CD4-positive, alpha-beta T cell treated with Interleukin-12 subunit alpha and Interleukin-12 subunit beta, for 1 hour (primary cell): ENCODE data around the gene MTHFD1L.
"Not testable (repeated sequence)": the region's sequence is repeated elsewhere in the genome, so short reads cannot be mapped to it uniquely, and the experiment has no call there.

Experiments used
- DNase-seq: peaks from one replicate; pipeline ENCODE4 v3.0.0-alpha.2; 2020

Gene MTHFD1L

DNA sequence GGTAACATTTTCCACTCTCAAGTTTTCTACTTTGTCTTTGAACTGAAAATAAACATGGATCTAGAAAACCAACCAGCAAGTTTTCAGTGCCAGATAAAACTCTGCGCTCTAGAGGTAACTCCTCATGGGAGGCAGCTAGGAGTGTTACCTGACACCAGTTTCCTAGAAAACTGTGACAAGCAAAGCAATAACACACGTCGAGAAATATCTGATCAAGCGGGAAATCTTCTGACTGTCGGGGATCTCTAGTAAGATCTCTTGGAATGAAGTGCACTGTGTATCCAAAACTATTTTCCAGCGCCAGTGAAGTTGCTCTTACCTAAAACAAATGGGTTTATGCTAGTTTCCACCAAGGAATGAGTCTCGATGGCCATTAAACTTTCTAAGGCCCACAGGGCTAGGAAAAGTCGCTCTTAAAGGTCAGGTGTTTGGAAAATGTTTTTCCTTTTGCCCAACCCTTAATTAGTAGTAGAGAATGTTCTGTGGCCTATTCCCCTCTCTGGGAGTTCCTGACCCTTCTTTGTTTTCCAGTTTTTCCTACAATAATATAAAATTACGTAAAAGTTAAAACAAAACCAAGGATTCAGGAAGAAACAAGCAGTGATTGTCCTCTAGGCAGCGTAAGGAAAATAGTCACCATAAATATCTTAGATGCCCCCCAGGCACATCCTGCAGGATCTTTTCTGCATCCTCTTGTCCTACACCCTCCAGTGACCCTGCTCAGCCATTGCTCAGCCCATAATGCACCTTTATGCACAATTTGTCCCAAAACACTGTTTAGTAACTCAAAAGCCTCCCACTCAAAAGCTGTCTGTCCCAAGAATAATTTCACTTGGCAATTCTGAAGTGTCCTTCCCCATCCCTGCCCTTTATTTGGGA is 236.6 kb downstream of the MTHFD1L start:
- no peak for DNase-seq

DNA sequence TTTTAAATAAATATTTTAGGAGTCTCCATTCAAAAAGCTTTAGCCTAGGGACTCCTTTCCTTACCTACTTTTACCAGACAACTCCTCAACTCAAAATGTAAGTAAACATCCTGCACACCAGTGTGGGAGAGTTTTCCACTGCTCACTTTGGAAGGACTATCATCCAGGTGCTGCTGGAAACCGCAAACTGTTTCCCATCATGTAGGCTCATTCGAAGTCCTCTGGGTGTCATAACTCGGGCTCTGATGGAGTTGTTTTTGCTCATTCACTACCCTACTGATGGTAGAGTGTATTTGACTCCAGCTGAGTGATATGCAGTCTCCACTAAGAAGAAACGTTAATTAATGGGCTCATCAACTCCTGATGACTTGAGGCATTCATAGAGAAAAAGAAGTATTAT is 237.8 kb downstream of the MTHFD1L start:
- no peak for DNase-seq

DNA sequence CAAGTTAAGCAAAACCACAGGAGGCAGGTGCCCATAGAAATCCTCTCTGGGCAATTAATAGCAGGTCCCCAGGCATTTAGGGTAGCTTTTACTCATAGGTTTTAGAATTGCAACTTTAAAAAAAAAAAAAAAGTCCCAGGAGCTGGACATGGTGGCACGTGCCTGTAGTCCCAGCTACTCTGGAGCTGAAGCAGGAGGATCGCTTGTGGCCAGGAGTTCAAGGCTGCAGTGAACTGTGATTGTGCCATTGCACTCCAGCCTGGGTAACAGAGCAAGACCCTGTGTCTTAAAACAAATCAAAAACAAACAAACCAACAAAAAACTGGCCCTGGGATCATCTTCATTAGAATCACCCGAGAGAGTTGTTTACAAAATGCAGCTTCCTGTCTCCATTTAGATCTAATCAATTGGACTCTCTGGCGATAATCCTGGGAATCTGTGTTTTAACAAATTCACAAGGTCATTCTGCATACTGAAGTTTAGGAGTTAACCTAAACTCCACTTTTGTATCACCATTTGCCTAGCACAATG is 242.5 kb downstream of the MTHFD1L start:
- no peak for DNase-seq

DNA sequence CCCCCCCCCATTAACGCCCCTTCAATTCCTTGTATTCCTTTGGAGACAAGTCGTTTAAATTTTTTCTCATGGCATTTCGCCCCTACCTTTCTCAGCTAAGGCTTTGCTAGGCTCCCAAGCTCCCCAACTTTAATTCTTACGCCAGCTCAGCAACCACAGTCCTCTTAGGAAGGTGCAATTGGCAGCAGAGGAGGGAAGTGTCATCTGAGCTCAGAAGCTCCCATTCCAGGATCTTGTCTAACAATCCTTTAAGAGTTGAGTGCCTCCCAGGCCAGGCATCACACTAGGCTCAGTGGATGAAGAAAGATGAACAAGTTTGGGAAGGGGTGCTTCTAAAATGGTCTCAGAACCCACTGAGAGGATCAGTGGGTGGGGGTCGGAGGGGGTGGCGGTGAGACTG is 243.0 kb downstream of the MTHFD1L start:
- DNase-seq: no peak

DNA sequence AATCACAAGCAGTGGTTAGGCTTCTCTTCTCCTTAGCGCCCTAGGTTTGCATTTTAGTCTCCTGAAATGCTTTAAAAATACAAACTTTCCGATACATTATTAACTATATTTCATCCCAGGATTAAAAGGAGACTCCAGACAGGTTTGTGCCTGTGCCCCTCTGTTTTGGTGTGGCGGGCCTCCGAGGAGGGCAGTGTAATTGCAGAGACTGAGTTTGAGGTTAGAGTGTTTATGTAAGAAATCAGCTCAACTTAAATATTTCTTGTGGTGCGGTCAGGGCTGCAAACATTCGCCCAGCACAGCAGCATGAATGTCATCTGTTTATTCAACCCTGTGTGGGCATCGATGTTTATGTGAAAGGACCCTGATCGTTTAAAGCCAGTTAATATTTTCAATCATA is 243.9 kb downstream of the MTHFD1L start:
- DNase-seq: no peak

DNA sequence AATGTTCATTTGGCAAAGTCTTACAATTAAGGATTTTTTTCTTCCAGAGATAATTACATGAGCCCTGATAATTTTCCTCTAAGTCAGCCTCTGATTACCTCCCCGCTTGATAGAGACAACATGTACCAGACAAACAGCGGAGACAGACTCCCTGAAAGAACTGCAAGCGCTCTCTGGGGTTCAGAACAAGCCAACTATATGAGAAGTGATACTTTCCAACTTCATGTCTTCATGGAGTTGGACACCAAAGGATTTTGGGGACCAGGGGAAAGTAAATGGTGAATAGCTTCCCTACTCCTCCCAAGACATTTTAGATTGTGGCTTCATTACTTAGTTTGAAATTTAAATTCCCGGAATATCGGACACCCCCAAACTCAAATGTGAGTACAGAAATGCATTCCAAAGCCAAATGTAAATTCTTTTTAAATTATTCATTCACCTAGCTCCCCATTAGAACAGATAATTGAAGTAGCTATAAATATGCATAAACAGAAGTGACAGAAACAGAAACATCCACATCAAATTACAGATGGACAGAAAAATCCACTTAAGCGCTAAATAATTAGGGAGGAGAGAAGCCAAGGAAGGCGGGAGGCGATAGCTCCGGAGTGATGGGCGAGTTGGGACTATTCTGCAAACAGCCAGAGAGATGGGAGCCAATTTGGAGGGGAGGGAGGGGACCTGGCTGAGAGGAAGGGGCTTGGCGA is 244.5 kb downstream of the MTHFD1L start:
- DNase-seq: no peak

DNA sequence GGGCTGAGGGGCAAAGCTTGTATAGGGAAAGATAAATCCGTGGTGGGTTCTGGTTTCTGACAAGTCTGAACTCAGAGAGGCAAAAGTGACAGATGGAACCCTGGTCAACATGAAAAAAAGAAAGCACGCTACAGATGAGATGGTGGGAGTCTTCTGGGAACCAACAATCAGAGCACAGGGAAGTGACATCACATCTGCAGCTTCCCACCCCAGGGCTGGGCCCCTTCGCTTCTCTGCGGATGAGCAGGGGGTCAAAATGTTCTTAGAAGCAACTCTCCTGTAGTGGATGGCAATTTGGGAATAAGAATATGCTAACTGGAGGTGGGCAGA is 245.0 kb downstream of the MTHFD1L start:
- DNase-seq: no peak

DNA sequence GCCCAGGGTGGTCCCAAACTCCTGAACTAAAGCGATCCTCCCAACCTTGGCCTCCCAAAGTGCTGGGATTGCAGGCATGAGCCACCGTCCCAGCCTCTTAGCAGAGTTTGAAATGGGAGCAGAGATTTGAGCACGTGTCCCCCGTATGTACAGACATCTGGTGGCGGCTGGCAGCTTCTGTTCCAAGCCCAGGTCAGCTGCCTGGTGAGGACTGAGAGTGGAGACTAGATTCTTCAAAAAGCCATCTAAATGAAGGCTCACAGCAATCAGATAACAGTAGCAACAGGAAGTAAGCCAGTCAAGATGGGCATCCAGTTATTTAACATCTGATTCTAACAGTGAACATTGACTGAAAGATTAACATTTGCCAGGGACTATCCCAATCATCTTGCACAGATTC is 246.2 kb downstream of the MTHFD1L start:
- no peak for DNase-seq

DNA sequence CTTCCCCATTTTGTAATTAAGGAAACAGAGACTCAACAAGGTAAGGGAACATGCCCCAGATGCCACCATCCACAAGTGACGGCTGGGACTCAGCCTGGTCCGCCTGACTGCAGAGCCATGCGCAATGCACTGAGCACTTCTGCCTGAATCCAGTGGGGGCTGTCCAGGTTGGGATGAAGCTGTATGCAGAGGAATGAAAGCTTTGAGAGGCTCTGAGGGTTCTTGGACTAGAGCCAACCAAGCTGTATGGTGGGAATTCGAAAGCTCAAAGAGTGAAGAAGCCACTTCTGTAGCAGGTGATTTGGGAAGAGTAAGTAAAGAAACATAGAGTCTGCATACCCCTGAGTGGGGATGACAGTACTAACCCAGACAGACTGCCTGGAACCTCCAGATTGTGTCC is 246.6 kb downstream of the MTHFD1L start:
- no peak for DNase-seq

DNA sequence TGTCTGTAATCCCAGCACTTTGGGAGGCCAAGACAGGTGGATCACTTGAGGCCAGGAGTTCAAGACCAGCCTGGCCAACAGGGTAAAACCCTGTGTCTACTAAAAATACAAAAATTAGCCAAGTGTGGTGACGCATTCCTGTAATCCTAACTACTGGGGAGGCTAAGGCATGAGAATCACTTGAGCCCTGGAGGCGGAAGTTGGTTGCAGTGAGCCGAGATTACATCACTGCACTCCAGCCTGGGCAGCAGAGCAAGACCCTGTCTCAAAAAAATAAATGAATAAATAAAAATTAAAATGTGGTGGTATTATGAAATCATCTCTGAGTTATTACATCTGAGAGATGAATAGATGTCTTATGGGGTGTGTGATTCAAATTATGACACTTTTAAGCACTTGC is 247.4 kb downstream of the MTHFD1L start:
- not testable (repeated sequence) for DNase-seq

DNA sequence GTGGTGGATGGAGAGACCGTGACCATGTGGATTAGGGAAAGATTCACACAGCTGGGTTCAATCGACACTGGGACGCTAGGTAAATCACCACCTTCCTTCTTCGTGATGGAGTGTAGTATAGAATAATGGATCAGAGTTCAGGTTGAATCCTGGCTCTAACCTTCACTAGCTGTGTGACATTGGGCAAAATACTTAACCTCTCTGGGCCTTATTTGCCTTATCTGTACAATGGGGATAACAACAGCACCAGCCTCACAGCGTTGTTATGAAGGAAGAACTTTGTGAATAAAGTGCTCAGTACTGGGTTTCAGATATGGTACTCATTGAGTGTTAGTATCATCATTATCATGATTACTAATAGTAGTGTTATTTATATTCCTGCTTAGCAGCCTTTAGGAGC is 248.1 kb downstream of the MTHFD1L start:
- DNase-seq: no peak

DNA sequence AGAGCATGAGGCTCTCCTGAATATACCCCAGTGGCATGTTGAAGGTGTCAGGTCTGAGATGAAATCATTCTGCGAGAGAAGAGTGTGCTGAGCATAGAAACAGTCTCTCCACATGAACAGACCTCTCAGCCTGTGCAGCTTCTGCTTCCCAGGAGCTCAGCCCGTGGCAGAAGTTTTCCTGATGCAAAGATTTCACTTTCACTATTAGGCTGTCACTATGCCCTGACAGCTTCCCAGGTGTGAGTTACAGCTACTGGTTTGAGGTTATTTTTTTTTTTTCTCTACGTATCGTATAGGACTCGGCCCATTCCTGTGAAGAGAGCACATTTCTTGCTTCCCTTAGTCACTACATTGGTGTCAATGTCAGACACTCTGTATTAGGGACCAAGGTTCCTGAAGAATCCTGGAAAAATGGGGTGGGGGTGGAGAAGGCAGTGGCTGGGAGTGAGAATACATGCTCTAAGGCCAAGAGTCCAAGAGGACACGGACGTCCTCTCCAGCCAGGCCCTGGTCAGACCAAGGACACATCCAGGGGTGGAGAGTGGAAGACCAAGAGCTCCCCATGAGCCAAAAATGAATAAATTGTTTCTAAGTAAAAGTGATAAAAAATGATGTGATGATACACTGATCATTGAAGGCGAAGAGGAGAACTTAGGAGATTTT is 253.1 kb downstream of the MTHFD1L start:
- DNase-seq: no peak

DNA sequence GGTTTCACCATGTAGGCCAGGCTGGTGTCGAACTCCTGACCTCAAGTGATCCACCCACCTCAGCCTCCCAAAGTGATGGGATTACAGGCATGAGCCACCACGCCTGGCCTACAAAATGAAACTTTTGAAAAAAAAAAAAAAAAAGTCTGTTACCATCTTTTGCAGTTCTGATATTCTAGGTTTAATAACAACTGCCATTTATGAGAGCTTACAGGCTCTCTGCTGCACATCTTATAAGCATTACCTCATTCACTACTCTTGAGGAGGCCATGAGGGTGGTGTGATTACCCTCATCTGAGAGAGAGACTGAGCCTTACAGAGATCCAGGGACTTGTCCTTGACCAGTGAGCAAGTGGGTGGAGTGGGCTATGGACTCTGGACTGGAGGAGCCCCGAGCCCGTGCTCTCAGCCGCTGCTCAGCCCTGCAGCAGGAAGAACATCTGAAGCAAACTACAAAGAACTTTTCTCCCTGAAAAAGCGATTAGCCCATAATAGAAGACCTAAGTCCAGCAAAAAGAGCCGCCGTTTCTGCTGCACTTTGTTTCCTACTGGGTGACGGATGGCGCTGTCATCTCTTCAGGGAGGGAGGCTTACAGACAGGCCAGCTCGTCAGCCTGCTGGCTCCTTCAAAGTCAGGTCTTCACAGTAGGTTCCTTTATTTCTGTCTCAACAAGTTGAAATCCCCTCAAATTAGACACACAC is 254.5 kb downstream of the MTHFD1L start:
- no peak for DNase-seq

DNA sequence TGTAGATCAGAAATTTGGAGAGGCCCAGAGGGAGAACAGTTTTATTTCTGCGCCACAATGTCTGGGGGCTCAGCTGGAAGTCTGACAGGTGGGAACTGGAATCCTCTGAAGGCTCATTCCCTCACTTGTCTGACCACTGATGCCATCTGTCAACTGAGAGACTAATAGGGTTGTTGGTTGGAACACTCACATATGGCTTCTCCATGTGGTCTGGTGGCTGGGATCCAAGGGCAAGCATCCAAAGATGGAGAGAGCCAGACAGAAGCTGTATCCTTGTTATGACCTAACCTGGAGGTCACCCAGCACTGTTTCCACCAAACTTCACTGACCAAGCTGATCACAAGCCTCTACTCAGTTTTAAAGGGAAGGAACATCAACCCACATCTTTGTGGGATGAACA is 256.4 kb downstream of the MTHFD1L start:
- DNase-seq: no peak

DNA sequence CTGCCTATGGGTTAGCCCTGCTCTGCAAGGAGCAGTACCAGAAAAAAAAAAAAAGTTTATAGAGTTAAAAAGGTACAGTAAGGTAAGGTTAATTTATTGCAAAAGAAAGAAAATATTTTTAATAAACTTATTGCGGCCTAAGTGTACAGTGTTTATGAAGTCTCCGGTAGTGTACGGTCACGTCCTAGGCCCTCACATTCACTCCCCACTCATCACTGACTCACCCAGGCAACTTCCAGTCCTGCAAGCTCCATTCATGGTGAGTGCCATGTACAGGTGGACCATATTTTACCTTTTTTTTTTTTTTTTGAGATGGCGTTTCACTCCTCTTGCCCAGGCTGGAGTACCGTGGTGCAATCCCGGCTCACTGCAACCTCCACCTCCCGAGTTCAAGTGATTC is 258.1 kb downstream of the MTHFD1L start:
- not testable (repeated sequence) for DNase-seq

DNA sequence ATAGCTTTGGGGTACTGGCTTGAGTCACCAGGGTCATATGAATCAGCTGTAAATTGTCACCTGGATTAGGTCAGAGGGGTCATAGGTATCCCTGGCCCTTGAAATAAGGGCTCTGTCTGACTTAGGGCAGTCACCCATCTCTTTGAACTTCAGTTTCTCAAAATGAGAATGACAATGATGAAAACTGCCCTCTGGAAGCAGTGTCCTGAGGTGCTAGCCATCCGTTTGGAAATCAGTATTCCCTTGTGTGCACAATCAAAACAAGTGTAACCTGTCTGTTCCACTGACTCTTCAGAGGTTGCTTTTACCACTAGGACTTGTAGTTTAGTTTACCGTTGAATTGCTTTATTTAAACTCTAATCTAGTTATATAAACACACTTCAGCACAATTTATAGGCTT is 259.7 kb downstream of the MTHFD1L start:
- DNase-seq: not testable (repeated sequence)

DNA sequence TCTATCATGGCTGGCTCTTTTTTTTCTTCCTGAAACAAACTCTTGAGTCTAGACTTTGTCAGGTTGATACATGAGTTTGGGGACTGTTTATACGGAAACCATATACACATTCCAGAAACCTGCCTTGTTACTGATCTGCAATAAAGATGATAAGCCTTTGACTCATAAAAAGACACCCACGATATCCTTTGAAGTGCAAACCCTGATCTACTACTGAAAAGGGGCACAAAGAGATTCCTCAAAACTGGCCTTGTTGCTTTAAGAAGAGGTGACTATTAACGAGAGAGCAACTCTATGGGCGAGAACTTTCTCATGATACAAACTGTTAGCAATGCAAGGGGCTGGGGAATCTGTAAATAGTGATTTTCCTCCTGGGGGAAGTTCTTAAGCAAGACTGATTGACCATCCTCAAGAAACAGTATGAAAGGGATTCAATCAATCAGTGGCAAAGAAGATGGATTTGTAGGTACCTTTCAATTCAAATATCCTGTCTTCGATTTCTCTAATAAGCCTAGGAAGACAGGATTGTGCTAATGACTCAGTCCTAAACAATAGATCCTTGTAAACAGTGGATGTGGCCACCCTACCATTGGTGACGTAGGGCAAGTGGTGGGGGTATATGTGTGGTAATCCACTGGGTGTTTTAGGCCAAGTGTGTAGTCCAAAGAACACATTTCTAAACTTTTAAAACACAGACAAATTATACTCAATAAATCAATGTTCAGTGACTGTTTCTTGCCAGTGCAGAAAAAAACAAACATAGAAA is 260.3 kb downstream of the MTHFD1L start:
- not testable (repeated sequence) for DNase-seq

DNA sequence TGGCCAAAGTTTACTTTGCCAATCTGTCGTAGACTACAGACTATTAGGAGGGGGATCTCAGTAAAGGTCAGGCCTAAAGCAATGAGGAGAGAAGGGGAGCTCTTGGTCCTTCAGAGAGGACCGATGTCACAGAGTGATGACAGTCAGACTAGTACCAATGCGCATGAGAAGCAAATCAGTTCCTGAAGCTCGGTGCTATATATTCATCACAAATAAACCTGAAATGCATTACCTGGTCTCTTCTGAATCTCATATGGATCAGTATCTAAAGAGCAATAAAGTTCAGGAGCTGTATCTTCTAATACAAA is 260.9 kb downstream of the MTHFD1L start:
- not testable (repeated sequence) for DNase-seq

DNA sequence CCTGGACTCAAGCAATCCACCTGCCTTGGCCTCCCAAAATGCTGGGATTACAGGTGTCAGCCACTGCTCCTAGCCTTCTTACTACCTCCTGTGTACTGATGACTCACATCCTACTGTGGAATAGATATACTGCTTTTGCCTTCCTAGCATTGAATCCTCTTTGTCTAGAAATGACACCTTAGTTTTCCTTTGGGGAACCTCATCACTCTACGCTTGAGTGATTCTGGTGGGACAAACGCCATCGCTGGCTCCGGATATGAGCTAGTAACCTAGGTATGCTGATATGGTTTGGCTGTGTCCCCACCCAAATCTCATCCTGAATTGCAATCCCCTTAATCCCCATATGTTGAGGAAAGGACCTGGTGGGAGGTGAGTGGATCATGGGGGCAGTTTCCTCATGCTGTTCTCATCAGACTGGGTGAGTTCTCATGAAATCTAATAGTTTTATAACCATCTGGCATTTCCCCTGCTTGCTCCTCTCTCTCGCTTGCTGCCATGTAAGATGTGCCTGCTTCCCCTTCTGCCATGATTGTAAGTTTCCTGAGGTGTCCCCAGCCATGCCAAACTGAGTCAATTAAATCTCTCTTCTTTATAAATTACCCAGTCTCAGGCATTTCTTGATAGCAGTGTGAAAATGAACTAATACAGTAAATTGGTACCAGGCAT is 261.8 kb downstream of the MTHFD1L start:
- not testable (repeated sequence) for DNase-seq

DNA sequence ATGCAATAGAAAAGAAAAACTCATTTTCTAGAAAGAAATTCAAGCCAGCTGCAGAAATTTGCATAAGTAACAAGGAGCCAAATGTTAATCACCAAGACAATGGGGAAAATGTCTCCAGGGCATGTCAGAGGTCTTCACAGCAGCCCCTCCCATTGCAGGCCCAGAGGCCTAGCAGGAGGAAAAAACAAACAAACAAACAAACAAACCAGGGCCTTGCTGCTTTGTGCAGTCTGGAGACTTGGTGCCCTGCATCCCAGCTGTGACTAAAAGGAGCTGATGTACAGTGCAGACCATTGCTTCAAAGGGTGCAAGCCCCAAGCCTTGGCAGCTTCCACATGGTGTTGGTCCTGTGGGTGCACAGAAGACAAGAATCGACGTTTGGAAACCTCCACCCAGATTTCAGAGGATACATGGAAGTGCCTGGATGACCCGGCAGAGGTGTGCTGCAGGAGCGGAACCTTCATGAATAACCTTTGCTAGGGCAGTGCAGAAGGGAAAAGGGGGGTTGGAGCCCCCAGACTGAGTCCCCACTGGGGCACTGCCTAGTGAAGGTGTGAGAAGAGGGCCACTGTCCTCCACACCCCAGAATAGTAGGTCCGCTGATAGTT is 263.4 kb downstream of the MTHFD1L start:
- no peak for DNase-seq

DNA sequence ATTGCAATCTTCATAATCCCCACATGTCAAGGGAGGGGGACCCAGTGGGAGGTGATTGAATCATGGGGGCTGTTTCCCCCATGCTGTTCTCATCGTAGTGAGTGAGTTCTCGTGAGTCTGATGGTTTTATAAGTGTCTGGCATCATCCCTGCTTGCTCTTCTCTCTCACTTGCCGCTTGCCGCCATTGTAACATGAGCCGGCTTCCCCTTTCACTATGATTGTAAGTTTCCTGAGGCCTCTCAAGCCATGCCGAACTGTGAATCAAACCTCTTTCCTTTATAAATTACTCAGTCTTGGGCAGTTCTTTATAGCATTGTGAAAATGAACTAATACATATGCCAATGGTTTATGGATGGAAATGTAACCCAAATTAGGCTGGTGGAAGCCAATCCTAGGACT is 264.8 kb downstream of the MTHFD1L start:
- DNase-seq: no peak
